NCI-H128 (cell line): ENCODE measurements around the gene ARL3.

Experiments
- DNase-seq: peaks from one replicate; lab custom pipeline; 2025; ENCODE audit not compliant: unreplicated experiment; lab: John Stamatoyannopoulos, UW

The ARL3 gene

GRCh38 chr10:102641880-102642735 lies 72.1 kb downstream of the ARL3 start:
- peak; percentile 90 for DNase-seq

- DNase-seq: peak; percentile 3
Measured at GRCh38 chr10:102641402-102641801, 72.8 kb downstream of the ARL3 start.

- no peak for DNase-seq
Measured at GRCh38 chr10:102639537-102639936, 74.7 kb downstream of the ARL3 start.

GRCh38 chr10:102635377-102635776 lies 78.8 kb downstream of the ARL3 start:
- DNase-seq: no peak

GRCh38 chr10:102634686-102635085 lies 79.5 kb downstream of the ARL3 start:
- no peak for DNase-seq

GRCh38 chr10:102633848-102634247 lies 80.3 kb downstream of the ARL3 start:
- no peak for DNase-seq

- DNase-seq: no peak
Measured at GRCh38 chr10:102633287-102633686, 80.9 kb downstream of the ARL3 start.

- DNase-seq: no peak
Measured at GRCh38 chr10:102632394-102633111, 81.6 kb downstream of the ARL3 start.

GRCh38 chr10:102631525-102632393 lies 82.4 kb downstream of the ARL3 start:
- no peak for DNase-seq

GRCh38 chr10:102630663-102631062 lies 83.5 kb downstream of the ARL3 start:
- DNase-seq: no peak

GRCh38 chr10:102629661-102630614 lies 84.3 kb downstream of the ARL3 start:
- DNase-seq: no peak

GRCh38 chr10:102628451-102628911 lies 85.7 kb downstream of the ARL3 start:
- no peak for DNase-seq

- DNase-seq: no peak
Measured at GRCh38 chr10:102627736-102628293, 86.4 kb downstream of the ARL3 start.

- DNase-seq: no peak
Measured at GRCh38 chr10:102627291-102627735, 86.9 kb downstream of the ARL3 start.

GRCh38 chr10:102626026-102626685 lies 88.0 kb downstream of the ARL3 start:
- DNase-seq: no peak

GRCh38 chr10:102624751-102625645 lies 89.2 kb downstream of the ARL3 start:
- DNase-seq: no peak

GRCh38 chr10:102624094-102624493 lies 90.1 kb downstream of the ARL3 start:
- no peak for DNase-seq
